ENCODE data around the gene CD164.

The CD164 gene

DNA sequence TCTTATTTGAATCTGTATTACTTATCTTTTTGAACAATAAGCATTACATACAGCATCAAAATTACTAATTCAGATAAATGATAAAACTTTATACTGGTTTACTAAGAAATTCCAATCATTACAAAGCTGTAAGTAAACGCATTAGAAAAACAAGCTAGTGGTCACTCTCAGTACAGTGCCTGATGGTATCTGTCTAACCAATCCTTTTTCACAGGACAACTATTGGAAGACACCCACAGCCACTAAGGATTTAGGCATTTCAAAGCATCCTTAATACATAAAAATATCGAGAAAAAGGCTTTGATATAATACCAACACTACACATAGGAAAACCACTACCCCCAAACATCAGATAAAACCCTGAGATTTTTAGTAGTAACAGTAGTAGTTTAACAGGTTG lies 2.6 kb downstream of the CD164 start:
- DNase-seq (ENCODE audit: low read depth, low spot score) = peak; percentile 22
- peak overlapping the region; percentile 92 for H3K4me3 ChIP-seq (ENCODE audit: low read depth, low read length)
- in situ Hi-C loops (cut with HindIII; ENCODE audit: low sequenced_read_pairs) = no loop called here
- TF ChIP-seq, protein P1, sequence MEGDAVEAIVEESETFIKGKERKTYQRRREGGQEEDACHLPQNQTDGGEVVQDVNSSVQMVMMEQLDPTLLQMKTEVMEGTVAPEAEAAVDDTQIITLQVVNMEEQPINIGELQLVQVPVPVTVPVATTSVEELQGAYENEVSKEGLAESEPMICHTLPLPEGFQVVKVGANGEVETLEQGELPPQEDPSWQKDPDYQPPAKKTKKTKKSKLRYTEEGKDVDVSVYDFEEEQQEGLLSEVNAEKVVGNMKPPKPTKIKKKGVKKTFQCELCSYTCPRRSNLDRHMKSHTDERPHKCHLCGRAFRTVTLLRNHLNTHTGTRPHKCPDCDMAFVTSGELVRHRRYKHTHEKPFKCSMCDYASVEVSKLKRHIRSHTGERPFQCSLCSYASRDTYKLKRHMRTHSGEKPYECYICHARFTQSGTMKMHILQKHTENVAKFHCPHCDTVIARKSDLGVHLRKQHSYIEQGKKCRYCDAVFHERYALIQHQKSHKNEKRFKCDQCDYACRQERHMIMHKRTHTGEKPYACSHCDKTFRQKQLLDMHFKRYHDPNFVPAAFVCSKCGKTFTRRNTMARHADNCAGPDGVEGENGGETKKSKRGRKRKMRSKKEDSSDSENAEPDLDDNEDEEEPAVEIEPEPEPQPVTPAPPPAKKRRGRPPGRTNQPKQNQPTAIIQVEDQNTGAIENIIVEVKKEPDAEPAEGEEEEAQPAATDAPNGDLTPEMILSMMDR (IDR thresholded peaks at IDR 0.05; ENCODE audit: low read depth, low read length) = no peak

DNA sequence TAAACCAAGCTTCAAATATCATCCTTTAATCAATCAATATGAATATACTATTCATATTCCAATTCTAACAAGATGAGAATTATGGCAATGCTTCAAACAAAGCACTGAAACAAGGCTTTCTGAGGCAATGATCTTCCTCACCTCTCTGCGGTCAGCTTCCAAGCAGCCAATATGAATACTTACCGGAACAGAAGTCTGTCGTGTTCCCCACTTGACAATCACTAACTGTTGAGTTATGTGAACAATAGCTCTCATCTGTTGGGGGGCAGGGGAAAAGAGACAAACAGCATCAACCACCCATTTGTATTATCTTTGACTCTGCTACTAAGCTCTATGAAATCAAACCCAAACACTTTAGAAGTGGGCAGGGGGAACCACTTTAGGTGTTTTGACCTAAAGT lies 4.5 kb downstream of the CD164 start:
- TF ChIP-seq, protein P1 (IDR thresholded peaks at IDR 0.05; ENCODE audit: low read depth, low read length) = no peak
- no peak overlapping the region for H3K4me3 ChIP-seq (ENCODE audit: low read depth, low read length)
- in situ Hi-C loops (cut with HindIII; ENCODE audit: low sequenced_read_pairs) = no loop called here
- no peak for DNase-seq (ENCODE audit: low read depth, low spot score)

DNA sequence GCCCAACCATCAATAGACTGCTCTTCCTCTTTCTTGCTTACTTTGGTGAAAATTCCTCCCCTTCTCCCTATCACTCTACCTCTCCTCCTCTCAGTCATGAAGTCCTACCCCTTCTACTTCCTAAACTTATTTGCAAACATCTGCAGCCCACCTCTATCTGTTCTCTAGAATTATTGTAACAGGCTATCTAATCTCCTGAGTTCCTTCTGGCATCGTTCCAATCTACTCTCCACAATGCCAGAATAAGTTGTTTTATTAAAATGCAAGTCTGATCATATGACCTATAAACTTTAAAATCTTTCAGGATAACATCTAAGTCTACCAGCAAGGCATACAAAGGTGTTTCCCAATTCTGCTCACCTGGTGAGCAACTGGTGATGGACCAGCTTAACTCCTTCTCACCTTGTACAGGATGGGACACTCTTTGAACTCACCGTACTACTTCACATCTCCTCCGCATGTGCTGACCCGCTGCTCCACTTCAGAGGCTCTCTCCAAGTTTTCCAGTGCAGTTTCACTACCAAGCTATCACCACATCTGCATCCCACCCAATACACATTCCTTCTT lies 7.9 kb downstream of the CD164 start:
- TF ChIP-seq, protein P1 (IDR thresholded peaks at IDR 0.05; ENCODE audit: low read depth, low read length) = no peak
- DNase-seq (ENCODE audit: low read depth, low spot score) = no peak
- in situ Hi-C loops (cut with HindIII; ENCODE audit: low sequenced_read_pairs) = no loop called here
- H3K4me3 ChIP-seq (ENCODE audit: low read depth, low read length) = no peak overlapping the region

DNA sequence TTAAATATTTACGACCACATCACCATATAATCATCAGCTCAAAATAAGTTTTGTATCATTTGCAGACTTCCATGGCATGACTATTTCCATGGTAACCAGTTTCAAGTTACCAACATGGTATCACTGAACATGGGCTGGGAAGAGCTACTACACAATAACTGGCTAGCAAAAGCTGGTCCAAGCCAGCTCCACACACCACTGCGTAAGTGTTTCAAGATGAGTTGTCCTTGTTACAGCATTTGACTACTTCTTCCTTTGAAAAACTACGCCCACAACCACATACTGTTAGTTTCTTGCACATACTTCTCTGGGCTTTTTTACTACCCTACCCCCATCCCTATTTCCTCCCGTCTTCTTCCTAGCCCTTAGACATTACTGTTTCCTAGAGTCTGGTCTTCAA lies 8.5 kb downstream of the CD164 start:
- DNase-seq (ENCODE audit: low read depth, low spot score) = no peak
- in situ Hi-C loops (cut with HindIII; ENCODE audit: low sequenced_read_pairs) = no loop called here
- TF ChIP-seq, protein P1 (IDR thresholded peaks at IDR 0.05; ENCODE audit: low read depth, low read length) = no peak
- no peak overlapping the region for H3K4me3 ChIP-seq (ENCODE audit: low read depth, low read length)

DNA sequence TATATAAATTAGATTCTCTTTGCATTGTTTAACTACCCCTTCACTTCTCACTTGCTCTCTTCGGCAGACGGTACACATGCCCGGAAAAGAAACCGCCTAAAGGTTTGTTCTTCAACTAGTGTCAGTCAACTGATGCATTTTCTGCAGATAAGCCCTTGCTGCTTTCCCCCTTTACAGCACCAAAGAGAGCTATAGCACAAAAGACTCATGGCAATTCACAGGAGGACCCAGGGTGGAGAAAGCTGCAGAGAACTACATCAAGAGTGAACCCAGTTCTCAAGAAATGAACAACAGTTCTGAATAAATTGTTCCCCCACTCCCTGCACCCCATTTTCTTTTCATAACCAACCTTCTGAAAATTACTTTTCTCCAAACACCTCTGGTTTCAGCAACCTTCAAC lies 8.9 kb downstream of the CD164 start:
- DNase-seq (ENCODE audit: low read depth, low spot score) = no peak
- in situ Hi-C loops (cut with HindIII; ENCODE audit: low sequenced_read_pairs) = no loop called here
- H3K4me3 ChIP-seq (ENCODE audit: low read depth, low read length) = no peak overlapping the region
- TF ChIP-seq, protein P1 (IDR thresholded peaks at IDR 0.05; ENCODE audit: low read depth, low read length) = no peak

DNA sequence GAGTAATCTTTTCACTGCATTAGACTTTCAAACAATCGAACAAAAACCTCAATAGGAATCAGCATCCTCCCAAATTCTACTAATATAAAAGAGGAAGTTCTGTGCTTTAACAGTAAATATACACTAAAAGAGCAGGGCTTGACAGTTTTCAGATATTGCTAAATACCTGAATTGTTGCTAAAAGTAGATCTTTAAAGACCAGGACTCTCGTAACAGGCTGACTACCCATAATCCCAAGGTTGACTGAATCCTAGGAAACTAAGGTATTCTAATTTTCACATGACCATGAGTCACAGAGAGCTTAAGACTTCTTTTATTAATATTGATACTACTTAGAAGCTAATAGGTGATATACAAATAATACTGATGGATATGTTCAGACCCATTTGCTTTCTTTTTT lies 10.1 kb downstream of the CD164 start:
- no peak overlapping the region for H3K4me3 ChIP-seq (ENCODE audit: low read depth, low read length)
- DNase-seq (ENCODE audit: low read depth, low spot score) = no peak
- in situ Hi-C loops (cut with HindIII; ENCODE audit: low sequenced_read_pairs) = no loop called here

More for the DNA sequence above, 10.1 kb downstream of the CD164 start:
- TF ChIP-seq, protein P1 (IDR thresholded peaks at IDR 0.05; ENCODE audit: low read depth, low read length) = no peak

Data from astrocyte of the spinal cord (primary cell).